D341Med (cell line): Measurements from ENCODE around the gene KCNT1.

Experiments used
- DNase-seq: peaks from one replicate; pipeline ENCODE4 v3.0.0; 2012; ENCODE audit warnings: low spot score

The KCNT1 gene

GRCh38 chr9:135802876-135803419 lies 101.0 kb downstream of the KCNT1 start:
- no peak for DNase-seq

DNA sequence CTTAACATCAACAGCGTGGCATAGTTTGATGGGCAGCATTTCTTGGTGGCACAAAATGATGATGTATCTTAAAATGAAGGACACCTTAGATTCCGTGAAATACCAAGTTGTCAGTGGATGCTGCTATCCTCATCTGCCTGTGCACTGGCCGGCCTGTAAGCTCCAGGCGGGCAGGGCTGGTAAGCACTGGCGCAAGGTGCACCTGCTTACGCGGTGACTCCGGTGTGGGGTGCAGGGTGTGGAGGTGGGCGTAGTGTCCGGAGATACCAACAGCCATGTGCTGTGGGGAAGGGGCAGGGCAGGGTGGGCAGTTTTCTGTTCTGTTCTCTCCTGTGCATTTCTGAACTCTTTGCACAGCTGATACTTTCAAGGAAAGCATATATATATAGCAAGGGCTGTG lies 101.5 kb downstream of the KCNT1 start:
- DNase-seq = no peak

DNA sequence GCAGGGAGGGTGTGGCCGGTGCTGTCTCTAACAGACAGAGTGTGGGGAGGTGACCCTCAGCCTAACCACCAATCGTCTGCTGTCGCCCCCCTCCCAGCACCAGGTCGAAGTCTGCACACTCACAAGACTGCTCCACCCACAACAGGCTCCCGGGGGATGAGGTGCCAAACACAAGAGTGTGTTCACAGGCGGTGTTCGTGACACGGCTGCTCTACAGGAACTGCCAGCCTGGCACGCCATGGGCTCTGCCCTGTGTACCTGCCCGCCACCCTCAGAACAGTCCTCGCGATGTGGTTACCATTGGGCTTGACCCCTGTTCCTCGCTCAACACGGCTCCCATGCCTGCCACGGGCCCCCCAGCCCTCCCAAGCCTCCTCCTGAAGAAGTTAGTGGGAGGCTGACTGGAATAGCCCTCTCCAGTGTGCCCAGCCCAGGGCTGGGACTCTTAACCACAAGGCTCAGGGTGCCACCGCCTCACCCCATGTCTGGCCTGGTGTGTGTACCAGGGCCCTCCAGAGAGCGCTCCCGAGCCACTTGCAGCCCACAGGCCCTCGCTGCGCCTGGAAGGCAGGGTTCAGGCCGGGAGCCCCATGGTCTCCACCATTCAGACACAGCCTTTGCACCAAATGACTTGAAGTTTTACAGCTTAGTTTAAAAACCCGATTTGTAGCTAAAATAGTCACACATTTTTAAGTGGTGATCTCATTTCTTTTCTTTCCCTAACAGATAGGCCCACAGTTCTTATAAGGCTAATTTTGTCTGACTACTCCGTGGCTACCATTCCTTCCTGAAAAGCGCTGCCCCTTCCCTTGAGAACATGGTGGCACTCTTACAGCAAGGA lies 102.8 kb downstream of the KCNT1 start:
- no peak for DNase-seq

GRCh38 chr9:135805422-135806022 lies 103.5 kb downstream of the KCNT1 start:
- DNase-seq = no peak

- DNase-seq = no peak
Measured at GRCh38 chr9:135809166-135809565, 107.2 kb downstream of the KCNT1 start.

DNA sequence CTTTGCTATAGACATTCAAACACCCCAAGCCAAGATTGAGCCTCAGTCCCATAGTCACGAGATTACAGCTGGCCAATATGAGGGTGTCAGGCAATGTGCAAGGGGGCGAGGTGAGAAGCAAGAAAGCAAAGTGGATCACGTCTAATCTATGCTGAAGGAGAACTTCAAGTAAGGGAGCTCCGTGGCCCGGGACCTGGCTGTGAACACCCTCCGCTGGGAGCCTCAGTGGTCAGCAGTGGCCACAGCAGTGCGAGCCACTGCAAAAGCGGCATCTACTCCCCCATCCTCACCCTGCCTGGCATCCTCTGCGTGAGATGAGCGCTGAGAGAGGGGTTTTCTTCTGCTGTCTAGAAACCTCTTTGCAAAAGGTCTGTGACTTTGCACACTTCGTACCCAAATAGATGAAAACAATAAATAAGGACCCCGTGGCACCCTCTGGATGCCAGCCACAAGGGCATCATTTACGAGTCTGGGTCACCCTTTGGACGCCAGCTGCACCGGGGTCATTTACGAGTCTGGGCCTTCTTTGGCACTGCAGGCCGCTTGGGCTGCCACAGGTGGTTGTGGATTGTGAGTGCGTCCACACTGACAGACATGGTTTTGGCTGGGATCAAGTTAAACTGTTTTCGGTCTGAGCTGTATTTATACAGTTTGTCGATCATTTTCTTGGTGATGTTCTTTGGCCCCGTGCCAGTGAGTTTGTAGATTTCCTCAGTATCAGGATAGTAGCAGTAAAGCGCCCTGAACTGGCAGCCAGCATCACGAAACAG lies 109.0 kb downstream of the KCNT1 start:
- DNase-seq = no peak

DNA sequence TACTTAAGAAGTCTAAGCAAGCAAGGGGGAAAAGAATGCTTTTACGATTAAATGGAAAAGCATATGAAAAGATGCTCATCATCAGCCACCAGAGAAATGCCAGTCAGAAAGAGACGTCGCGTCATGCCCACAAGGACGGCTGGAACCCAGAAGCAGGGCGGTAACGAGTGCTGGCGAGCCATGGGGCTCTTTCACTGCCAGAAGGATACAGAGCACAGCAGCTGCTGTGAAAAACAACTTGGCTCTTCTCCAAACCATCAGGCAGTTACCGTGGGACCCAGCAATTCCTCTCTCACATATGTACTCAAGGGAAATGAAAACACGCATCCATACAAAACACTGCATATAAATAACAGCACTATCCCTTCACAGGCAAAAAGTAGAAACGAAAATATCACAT lies 109.8 kb downstream of the KCNT1 start:
- DNase-seq = no peak

GRCh38 chr9:135812961-135813360 lies 111.0 kb downstream of the KCNT1 start:
- no peak for DNase-seq

DNA sequence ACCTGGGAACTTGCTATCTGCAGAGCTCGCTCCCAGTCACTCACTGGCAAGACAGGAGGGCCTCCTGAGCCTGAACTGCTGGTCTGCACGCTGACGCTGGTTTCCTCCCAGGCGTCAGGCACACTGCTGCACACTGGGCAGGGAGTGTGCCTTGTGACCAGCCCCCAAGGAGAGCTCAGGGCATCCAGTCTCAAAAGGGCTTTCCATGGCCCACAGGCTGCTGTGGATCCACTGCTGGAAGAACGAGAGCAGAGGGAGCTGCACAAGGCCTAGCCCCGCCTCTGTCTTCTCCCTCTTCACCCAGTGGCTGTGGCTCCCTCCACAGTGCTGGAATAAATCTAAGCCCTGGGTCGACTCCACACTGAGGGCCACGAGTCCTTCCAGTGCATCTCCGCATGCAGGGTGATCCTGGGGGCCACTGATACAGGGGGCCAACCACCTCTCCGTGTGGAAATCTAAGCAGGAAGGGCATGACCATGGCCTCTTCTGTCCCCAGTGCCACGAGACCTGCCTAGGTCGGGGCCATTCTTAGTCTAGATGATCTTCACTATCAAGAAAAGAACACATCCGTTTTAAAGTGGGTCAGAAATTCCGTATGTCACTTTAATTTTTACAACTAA lies 111.8 kb downstream of the KCNT1 start:
- DNase-seq = no peak

GRCh38 chr9:135814421-135815095 lies 112.6 kb downstream of the KCNT1 start:
- no peak for DNase-seq

DNA sequence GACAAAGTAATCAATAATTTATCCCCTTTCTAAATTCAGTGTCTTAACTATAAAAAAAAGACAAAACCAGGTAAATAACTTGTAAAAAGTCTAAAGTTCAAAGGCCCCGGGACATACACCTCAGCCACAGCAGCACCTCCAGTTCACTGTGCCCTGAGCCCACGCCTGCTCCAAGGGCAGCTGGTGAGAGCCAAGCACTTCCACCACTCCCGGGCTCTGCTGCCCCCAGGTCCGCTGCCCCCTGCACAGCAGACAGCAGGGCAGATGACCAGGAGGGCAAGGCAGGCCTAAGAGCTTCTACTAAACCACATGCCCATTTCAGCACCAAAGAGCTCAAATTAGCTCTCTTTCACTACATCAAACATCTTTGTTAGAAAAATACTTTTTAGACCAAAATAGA lies 113.4 kb downstream of the KCNT1 start:
- DNase-seq = no peak

DNA sequence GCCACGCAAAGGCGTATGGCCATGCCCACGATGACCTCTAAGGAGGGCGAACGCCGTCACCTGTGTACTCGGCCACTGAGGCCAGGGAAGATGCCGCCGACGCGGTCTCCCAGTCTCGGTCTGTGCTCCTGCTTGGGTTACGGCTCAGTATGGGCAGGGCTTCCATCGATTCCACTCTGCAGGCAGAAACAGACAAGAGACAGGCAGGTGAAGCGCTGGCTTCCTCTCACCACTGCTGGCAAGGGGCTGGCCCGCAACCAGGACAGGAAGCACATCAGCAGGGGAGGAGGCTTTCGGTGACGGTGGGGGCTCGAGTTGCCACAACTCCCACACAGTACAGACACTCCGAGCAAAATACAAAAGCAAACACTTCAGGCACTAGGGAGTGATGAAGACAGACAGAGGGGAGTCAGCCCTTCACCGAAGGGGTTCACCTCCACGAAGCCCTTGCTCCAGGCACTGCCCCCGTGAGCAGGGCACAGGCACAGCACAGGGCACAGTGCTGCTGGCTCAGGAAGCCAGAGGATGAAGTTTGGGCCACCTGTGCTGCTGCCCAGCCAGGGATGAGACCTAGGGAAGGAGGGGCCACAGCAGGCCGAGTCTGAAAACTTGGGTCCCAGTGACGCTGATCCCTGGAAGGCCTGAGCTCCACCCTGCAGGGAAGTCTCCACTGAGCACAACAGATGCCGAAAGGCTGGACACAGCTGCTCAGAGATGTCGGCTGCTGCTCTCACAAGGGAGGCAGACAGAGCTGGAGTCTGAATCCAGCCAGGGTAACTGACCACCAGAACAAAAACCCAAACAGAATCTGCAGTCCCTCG lies 114.1 kb downstream of the KCNT1 start:
- DNase-seq = no peak

- no peak for DNase-seq
Measured at GRCh38 chr9:135816651-135816970, 114.6 kb downstream of the KCNT1 start.

GRCh38 chr9:135817951-135818717 lies 116.1 kb downstream of the KCNT1 start:
- DNase-seq = no peak

DNA sequence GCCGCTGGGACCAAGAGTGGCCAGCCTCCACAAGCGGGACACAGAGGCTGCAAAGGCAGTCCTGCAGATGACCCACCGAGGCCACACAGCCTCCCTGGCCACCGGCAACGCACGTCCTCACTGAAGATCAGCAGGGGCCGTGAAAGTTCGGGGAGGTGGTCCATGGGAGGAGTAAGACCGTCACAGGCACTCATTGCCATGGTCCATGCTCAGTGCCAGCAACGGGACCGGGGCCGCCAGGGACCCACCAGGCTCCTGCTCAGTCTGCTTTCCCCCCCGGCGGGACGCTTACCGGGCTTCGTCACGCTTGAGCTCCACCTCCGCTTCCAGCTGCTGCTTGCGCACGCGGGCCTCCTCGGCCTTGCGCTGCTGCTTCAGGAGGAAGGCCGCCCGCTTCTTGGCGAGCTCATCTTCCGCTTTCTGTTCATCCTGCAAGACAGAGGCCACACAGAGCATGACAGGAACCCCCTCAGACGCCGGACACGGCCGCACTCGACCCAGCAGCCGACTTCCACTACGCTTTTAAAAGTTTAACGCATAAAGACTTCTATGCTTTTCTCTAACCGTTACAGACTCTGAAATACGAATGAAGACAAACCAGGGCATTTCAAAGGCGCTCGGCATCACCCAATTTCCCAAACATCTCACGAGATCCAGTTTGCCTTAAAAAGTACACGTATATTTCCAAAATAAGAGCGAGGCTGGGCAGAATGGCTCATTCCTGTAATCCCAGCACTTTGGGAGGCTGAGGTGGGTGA lies 116.9 kb downstream of the KCNT1 start:
- DNase-seq = no peak

GRCh38 chr9:135819905-135820304 lies 117.9 kb downstream of the KCNT1 start:
- DNase-seq = no peak

- DNase-seq = no peak
Measured at GRCh38 chr9:135820661-135821060, 118.7 kb downstream of the KCNT1 start.

DNA sequence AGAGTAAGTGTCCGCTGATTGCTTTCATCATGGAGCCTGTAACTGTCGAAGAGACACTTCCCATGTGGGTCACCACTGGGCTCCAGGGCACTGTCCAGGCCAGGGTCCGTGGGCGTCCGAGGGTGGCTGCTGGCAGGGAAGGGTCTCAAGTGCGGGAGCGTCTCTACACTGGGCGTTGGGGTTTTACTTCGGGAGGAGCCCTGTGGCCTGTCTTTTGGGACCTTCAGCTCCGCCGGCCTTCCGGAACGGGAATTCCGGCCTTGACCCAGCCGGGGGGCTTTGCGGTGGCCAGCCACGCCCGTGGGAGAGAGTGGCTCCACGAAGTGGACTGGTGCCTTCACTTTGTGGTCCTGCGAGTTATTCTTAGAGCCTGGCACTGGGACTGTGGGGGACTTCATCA lies 119.1 kb downstream of the KCNT1 start:
- no peak for DNase-seq

GRCh38 chr9:135821733-135822373 lies 119.9 kb downstream of the KCNT1 start:
- DNase-seq = no peak
